ENCODE measurements around the gene FGD5.

The FGD5 gene

GRCh38 chr3:14818804-14819500 is at the start of gene FGD5:
Gene FGD5 (plus strand): TSS chr3:14818962. CDS start chr3:14819072, 110 bp downstream.
- DNase-seq (ENCODE audit: low read depth, low spot score): no peak
- no peak for TF ChIP-seq CTCF (IDR thresholded peaks at IDR 0.05; ENCODE audit: low read depth, low read length)
- no peak within 1 kb of the TSS for H3K4me3 ChIP-seq (ENCODE audit: low read depth, low read length)
- in situ Hi-C loops (cut with HindIII; ENCODE audit: low sequenced_read_pairs): no loop called here

- in situ Hi-C loops (cut with HindIII; ENCODE audit: low sequenced_read_pairs): no loop called here
- no peak overlapping the region for H3K4me3 ChIP-seq (ENCODE audit: low read depth, low read length)
- no peak for DNase-seq (ENCODE audit: low read depth, low spot score)
- no peak for TF ChIP-seq CTCF (IDR thresholded peaks at IDR 0.05; ENCODE audit: low read depth, low read length)
Observed at GRCh38 chr3:14769544-14770325, 49.0 kb upstream of the FGD5 start.

GRCh38 chr3:14770591-14770990 is 48.2 kb upstream of the FGD5 start:
- DNase-seq (ENCODE audit: low read depth, low spot score): no peak
- TF ChIP-seq CTCF (IDR thresholded peaks at IDR 0.05; ENCODE audit: low read depth, low read length): no peak
- in situ Hi-C loops (cut with HindIII; ENCODE audit: low sequenced_read_pairs): no loop called here
- H3K4me3 ChIP-seq (ENCODE audit: low read depth, low read length): no peak overlapping the region

- in situ Hi-C loops (cut with HindIII; ENCODE audit: low sequenced_read_pairs): no loop called here
- no peak for TF ChIP-seq CTCF (IDR thresholded peaks at IDR 0.05; ENCODE audit: low read depth, low read length)
- DNase-seq (ENCODE audit: low read depth, low spot score): no peak
Observed at GRCh38 chr3:14771593-14772497, 46.9 kb upstream of the FGD5 start.

GRCh38 chr3:14772533-14773138 is 46.1 kb upstream of the FGD5 start:
- no peak for DNase-seq (ENCODE audit: low read depth, low spot score)
- no peak overlapping the region for H3K4me3 ChIP-seq (ENCODE audit: low read depth, low read length)
- in situ Hi-C loops (cut with HindIII; ENCODE audit: low sequenced_read_pairs): no loop called here
- no peak for TF ChIP-seq CTCF (IDR thresholded peaks at IDR 0.05; ENCODE audit: low read depth, low read length)

More at GRCh38 chr3:14771593-14772497, 46.9 kb upstream of the FGD5 start:
- H3K4me3 ChIP-seq (ENCODE audit: low read depth, low read length): no peak overlapping the region

GRCh38 chr3:14773281-14773680 is 45.5 kb upstream of the FGD5 start:
- TF ChIP-seq CTCF (IDR thresholded peaks at IDR 0.05; ENCODE audit: low read depth, low read length): no peak
- no peak for DNase-seq (ENCODE audit: low read depth, low spot score)
- H3K4me3 ChIP-seq (ENCODE audit: low read depth, low read length): no peak overlapping the region
- in situ Hi-C loops (cut with HindIII; ENCODE audit: low sequenced_read_pairs): no loop called here
